C4-2B (cell line): ENCODE results near the gene SULT4A1.
A peak's percentile ranks its signal among the peaks of the same experiment; 100 is the strongest.

Experiments
- H3K27ac ChIP-seq: fragments of 450-650 bp; 2 replicates; pipeline ENCODE4 v1.5.1; 2017
- ZFX ChIP-seq: fragments of 450-650 bp; IDR thresholded peaks from 2 replicates; pipeline ENCODE4 v1.6.1; 2017
- TF ChIP-seq, protein P1 (sequence below): fragments of 450-650 bp; conservative IDR thresholded peaks from 2 replicates; pipeline ENCODE4 v1.5.1; 2017; ENCODE audit warnings: mild to moderate bottlenecking

Gene SULT4A1

DNA sequence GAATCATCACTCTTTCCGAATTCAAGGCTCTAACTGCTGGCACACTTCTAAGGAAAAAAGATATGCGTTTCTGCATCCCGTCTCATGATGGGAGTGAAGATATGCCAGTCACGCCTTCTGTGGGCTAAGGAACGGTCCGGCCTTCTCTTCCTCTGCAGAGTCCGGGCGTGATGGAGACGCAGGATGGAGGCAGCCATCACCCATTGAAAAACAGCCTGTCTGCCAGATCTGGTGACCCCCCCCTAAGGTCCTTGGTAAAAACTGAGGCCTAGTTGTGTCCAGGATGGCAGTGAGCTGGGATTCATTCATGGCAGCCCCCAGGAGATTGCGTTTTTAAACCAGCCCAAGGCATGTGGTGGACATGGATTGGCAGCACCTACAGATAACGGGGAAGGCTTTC is 43.3 kb downstream of the SULT4A1 start:
- TF ChIP-seq, protein P1, sequence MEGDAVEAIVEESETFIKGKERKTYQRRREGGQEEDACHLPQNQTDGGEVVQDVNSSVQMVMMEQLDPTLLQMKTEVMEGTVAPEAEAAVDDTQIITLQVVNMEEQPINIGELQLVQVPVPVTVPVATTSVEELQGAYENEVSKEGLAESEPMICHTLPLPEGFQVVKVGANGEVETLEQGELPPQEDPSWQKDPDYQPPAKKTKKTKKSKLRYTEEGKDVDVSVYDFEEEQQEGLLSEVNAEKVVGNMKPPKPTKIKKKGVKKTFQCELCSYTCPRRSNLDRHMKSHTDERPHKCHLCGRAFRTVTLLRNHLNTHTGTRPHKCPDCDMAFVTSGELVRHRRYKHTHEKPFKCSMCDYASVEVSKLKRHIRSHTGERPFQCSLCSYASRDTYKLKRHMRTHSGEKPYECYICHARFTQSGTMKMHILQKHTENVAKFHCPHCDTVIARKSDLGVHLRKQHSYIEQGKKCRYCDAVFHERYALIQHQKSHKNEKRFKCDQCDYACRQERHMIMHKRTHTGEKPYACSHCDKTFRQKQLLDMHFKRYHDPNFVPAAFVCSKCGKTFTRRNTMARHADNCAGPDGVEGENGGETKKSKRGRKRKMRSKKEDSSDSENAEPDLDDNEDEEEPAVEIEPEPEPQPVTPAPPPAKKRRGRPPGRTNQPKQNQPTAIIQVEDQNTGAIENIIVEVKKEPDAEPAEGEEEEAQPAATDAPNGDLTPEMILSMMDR: no peak
- no peak for TF ChIP-seq ZFX
- H3K27ac ChIP-seq: no peak overlapping the region

DNA sequence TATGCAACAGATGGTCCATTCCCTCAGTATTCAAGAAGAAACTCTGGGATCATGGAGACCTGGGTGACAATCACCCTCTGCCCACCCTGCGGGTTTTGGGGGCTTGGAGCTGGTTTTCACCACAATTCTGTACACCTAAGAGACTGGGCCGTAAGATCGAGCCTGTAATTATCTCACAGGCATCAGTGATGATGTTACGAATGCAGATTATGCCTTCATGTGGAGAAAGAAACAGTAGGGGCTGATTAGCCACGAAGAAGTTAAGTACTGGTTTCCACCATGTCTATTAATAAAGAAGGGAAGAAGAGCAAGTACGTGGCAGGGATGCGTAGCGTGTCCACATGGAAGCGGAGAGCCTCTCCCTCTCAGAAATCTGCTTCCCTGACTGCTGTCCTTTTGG is 44.9 kb downstream of the SULT4A1 start:
- TF ChIP-seq, protein P1: no peak
- no peak for TF ChIP-seq ZFX
- H3K27ac ChIP-seq: no peak overlapping the region

DNA sequence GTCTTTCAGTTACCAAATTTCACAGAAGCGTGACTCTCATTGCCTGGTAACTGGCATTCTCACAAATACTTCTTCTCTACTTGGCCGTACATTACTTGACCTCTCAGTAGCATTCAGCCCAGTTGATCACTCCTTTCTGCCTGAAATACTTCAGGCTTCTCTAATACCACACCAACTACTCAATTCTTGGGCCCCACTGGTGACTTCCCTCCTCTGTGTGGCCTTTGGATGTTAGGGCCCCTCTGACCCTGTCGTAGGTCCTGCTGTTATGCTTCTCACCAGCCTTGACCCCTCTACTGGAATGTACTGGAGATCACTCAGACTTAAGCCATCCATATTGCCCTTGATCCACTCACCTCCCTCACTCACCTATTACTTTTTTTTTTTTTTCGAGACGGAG is 48.0 kb downstream of the SULT4A1 start:
- no peak for TF ChIP-seq ZFX
- TF ChIP-seq, protein P1: no peak

DNA sequence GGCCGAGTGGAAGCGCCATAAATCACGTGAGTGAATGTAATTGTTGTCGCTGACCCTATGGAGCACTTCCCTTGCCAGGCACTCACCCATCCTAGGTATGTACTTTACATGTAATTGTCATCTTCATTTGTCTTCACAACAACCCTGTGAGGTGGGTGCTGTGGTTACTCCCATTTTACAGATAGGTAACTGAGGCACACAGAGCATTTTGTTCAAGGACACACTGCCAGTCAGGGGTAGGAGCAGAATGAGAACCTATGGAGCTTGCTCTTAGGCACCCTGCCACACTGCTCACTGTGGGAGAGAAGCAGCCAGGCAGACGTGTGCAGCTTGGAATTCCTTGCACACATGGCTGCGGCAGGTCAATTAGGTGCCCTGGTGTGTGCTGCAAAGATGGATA is 49.4 kb downstream of the SULT4A1 start:
- H3K27ac ChIP-seq: peak overlapping the region; percentile 85
- TF ChIP-seq ZFX: no peak
- TF ChIP-seq, protein P1: no peak

More for the DNA sequence above, 48.0 kb downstream of the SULT4A1 start:
- H3K27ac ChIP-seq: no peak overlapping the region

DNA sequence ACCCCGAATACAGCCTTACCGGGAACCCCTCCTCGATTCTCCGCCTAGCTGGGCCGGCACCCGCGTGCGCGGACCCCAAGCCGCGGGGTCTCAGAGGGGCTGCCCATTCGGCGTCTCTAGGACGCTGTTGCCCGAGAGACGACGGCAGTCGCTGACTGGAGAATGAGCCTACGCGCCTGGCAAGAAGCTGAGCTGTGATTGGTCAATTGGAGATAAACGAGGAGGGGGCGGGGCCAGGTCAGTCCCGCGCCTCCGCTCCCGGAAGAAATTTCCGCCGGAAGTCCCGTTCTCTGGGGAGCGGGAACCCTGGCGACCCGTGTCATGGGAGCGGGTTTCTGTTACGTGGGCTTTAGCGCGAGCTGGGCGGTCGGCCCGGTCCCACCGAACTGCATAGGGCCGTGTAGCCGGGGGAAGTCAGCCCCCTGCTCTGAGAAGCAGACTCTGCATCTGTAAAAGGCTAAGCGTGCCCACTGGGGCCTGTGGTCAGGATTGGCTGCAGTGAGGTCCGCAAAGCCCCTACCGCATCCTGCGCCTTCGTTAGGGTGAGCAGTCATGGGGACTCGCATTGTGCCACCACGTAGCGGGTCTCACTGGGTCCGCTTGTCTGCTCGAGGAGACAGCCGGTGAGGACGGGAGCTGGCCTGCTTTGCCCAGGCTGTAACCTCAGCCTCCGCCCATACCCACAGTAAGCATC is 50.0 kb downstream of the SULT4A1 start, which contains the start of gene EFCAB6:
Gene EFCAB6 (minus strand): TSS at position 157 of the 694 bp plus-strand sequence. CDS start 29,987 bp downstream, outside the sequence.
- TF ChIP-seq, protein P1: no peak
- peak; percentile 88 for TF ChIP-seq ZFX

DNA sequence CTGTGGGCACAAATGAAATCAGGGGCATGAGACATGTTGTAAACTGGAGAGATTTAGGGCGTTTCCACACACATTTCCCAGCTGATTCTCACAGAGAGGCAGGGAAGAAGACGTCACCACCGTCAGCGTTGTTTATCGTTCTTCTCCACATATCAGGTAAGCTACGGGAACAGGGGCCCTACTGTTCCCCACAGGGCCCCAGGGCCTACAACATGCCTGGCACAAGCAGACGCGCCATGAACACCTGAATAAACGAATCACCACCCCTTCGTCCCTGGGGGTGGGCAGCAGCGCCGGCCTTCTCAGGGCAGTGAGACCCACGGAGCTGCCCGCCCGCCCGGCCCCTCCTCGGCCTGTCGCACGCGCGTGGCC is 50.5 kb downstream of the SULT4A1 start:
- TF ChIP-seq, protein P1: no peak
- TF ChIP-seq ZFX: no peak

More for the DNA sequence above, 50.0 kb downstream of the SULT4A1 start, which contains the start of gene EFCAB6:
- H3K27ac ChIP-seq: peak within 1 kb of the TSS; percentile 85

DNA sequence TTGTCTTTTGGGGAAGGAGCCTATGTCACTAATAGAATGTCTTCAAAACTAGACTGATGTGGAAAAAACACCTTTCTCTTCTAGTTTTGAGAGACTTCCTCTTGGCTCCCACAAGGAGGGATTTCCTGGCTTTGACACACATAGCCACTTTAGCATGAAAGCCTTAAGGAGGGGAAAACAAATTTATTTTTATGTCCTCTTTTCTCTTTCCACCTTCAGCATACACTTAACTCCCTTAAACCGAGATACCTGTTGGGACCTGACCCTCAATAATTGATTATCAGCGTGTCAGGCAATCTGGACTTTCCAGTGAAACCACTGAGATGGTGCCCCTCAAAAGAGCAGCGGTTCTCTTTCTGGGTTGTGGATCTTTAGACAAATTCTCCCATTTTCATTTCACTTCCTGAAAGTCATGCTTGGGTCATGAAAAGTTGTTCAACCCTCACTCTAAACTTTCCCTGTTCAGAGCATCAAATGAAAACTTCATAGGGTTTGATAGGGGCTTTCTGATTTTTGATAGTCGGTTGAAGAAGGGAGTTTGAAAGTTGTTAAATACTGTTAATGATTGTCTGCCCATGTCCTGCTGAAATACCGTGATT is 59.3 kb downstream of the SULT4A1 start:
- H3K27ac ChIP-seq: no peak overlapping the region
- no peak for TF ChIP-seq ZFX
- TF ChIP-seq, protein P1: no peak

More for the DNA sequence above, 50.5 kb downstream of the SULT4A1 start:
- peak overlapping the region; percentile 85 for H3K27ac ChIP-seq
